Neural cell (in vitro differentiated cells): ENCODE measurements around the gene FBXO9. TPM values are rescaled to one million over a fixed set of nuclear protein-coding genes. Genes with fewer than 3 reads are reported as not detected.

Experiments used
- H2AFZ ChIP-seq: fragments of 200-600, 300-800 bp; sonication (generic), shearing (Covaris generic); 2 replicates; pipeline ENCODE4 v1.6.0; 2014; ENCODE audit warnings: low read depth, mild to moderate bottlenecking, antibody characterized with exemption, low read length, moderate library complexity
- H3F3A ChIP-seq: fragments of 200-600 bp; shearing (Covaris generic); 2 replicates; pipeline ENCODE4 v1.6.1; 2016; ENCODE audit warnings: mild to moderate bottlenecking, moderate library complexity, mixed read lengths, antibody characterized with exemption, low read length; ENCODE audit not compliant: insufficient read depth, poor library complexity, severe bottlenecking
- H3K27ac ChIP-seq: fragments of 200-600, 300-800 bp; sonication (generic), shearing (Covaris generic); 2 replicates; pipeline ENCODE4 v1.5.1; 2014; ENCODE audit warnings: mild to moderate bottlenecking, low read length, moderate library complexity
- H3K27me3 ChIP-seq: fragments of 300-800, 200-600 bp; sonication (generic), shearing (Covaris generic); 2 replicates; pipeline ENCODE4 v1.6.0; 2014; ENCODE audit warnings: mild to moderate bottlenecking, low read depth, low read length, moderate library complexity; ENCODE audit not compliant: insufficient read depth
- H3K36me3 ChIP-seq: fragments of 300-800, 200-600 bp; sonication (generic), shearing (Covaris generic); 2 replicates; pipeline ENCODE4 v1.5.1; 2014; ENCODE audit warnings: mild to moderate bottlenecking, antibody characterized with exemption, low read length, moderate library complexity; ENCODE audit not compliant: insufficient read depth
- H3K4me2 ChIP-seq: fragments of 300-800, 200-600 bp; sonication (generic), shearing (Covaris generic); 2 replicates; pipeline ENCODE4 v1.6.0; 2014; ENCODE audit warnings: mild to moderate bottlenecking, low read length
- H3K4me3 ChIP-seq: fragments of 300-800, 200-600 bp; sonication (generic), shearing (Covaris generic); 2 replicates; pipeline ENCODE4 v1.5.1; 2014; ENCODE audit warnings: mild to moderate bottlenecking, low read length, moderate library complexity
- H3K79me2 ChIP-seq: fragments of 200-600 bp; shearing (Covaris generic); replicated peaks from 2 replicates; pipeline ENCODE4 v1.6.0; 2014; ENCODE audit warnings: mild to moderate bottlenecking, low read length, moderate library complexity; ENCODE audit not compliant: insufficient read depth
- H3K9ac ChIP-seq: fragments of 300-800, 200-600 bp; sonication (generic), shearing (Covaris generic); 2 replicates; pipeline ENCODE4 v1.6.1; 2016; ENCODE audit warnings: mild to moderate bottlenecking, low read length, mixed read lengths
- H3K9me2 ChIP-seq: fragments of 200-600 bp; shearing (Covaris generic); 2 replicates; pipeline ENCODE4 v1.6.1; 2016; ENCODE audit warnings: mild to moderate bottlenecking, low read length, mixed read lengths; ENCODE audit not compliant: insufficient read depth
- H3K9me3 ChIP-seq: fragments of 200-600, 300-800 bp; sonication (generic), shearing (Covaris generic); 2 replicates; pipeline ENCODE4 v1.6.1; 2016; ENCODE audit warnings: mild to moderate bottlenecking, mixed run types, low read length, moderate library complexity, mixed read lengths
- H4K20me1 ChIP-seq: fragments of 200-600 bp; shearing (Covaris generic); 2 replicates; pipeline ENCODE4 v1.6.1; 2016; ENCODE audit warnings: mild to moderate bottlenecking, mixed run types; ENCODE audit not compliant: insufficient read depth
- EP300 ChIP-seq: fragments of 450-650 bp; conservative IDR thresholded peaks from 2 replicates; pipeline ENCODE4 v1.6.1; 2014; ENCODE audit warnings: antibody characterized with exemption, mild to moderate bottlenecking, moderate library complexity; ENCODE audit not compliant: poor library complexity, severe bottlenecking
- EZH2 ChIP-seq: fragments of 200-600, 300-800 bp; shearing (Covaris generic), sonication (generic); IDR thresholded peaks from 2 replicates; pipeline ENCODE4 v1.6.1; 2014; ENCODE audit warnings: antibody characterized with exemption, low read length, borderline replicate concordance, mild to moderate bottlenecking; ENCODE audit not compliant: insufficient read depth, poor library complexity, severe bottlenecking
- MXI1 ChIP-seq: fragments of 450-650 bp; conservative IDR thresholded peaks from 2 replicates; pipeline ENCODE4 v1.6.1; 2014; ENCODE audit warnings: antibody characterized with exemption, mild to moderate bottlenecking; ENCODE audit not compliant: poor library complexity, severe bottlenecking
- POLR2AphosphoS5 ChIP-seq: IDR thresholded peaks from 2 replicates; pipeline ENCODE4 v1.6.1; 2012
- RAD21 ChIP-seq: fragments of 450-650 bp; conservative IDR thresholded peaks from 2 replicates; pipeline ENCODE4 v1.6.1; 2014; ENCODE audit warnings: antibody characterized with exemption, mild to moderate bottlenecking, moderate library complexity
- SMC3 ChIP-seq: fragments of 450-650 bp; conservative IDR thresholded peaks from 2 replicates; pipeline ENCODE4 v1.6.1; 2014; ENCODE audit warnings: antibody characterized with exemption, mild to moderate bottlenecking, moderate library complexity; ENCODE audit not compliant: poor library complexity
- TAF1 ChIP-seq: IDR thresholded peaks from 2 replicates; pipeline ENCODE4 v1.6.1; 2012; ENCODE audit warnings: low read depth
- polyA plus RNA-seq: library from polyadenylated mRNA; depleted of rRNA; stranded (reverse); fragments of >200 nt; gene quantifications from 2 replicates; pipeline ENCODE4 v1.2.3, GENCODE V29; 2014
- TF ChIP-seq, protein P1 (sequence below): fragments of 450-650 bp; IDR thresholded peaks from 2 replicates; pipeline ENCODE4 v1.5.1; 2014; ENCODE audit warnings: antibody characterized with exemption, mild to moderate bottlenecking, moderate library complexity; ENCODE audit not compliant: poor library complexity, severe bottlenecking
- TF ChIP-seq, protein P2 (sequence below): IDR thresholded peaks from 2 replicates; pipeline ENCODE4 v1.6.1; 2012; ENCODE audit warnings: borderline replicate concordance

FBXO9 gene
- polyA plus RNA-seq, 1 donor from 2014 or later, result 92.2 TPM

DNA sequence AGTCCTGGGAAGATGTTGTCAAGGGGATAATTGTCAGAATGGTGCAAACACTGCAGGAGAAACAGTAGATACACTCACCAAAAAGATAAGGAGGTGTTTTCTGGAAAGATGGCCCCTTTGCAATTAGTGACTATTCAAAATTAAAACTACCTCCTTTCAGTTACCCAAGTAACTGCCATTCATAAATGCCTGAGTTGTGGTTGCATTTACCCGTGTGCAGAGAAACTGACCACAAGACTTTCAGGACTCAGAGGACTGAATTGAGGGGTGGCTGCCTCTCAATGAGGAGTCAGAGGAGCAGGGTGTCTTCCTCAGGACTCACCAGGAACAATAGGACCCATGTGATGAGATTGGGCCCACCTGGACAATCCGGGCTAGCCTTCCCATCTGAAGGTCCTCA, 44.4 kb downstream of the FBXO9 start:
- Histone ChIP-seq H2AFZ (no peak overlapping the region), H3F3A (no peaks in the 10 kb centered on the region), H3K4me3 (no peak overlapping the region), H3K4me2 (no peak overlapping the region), H3K79me2 (no peaks in the 10 kb centered on the region), H3K9me3 (no peaks in the 10 kb centered on the region), H3K36me3 (no peaks in the 10 kb centered on the region), H3K9ac (no peak overlapping the region), H3K9me2 (no peaks in the 10 kb centered on the region), H3K27me3 (no peaks in the 10 kb centered on the region), H3K27ac (no peak overlapping the region), H4K20me1 (no peaks in the 10 kb centered on the region)
- TF ChIP-seq, protein P1, sequence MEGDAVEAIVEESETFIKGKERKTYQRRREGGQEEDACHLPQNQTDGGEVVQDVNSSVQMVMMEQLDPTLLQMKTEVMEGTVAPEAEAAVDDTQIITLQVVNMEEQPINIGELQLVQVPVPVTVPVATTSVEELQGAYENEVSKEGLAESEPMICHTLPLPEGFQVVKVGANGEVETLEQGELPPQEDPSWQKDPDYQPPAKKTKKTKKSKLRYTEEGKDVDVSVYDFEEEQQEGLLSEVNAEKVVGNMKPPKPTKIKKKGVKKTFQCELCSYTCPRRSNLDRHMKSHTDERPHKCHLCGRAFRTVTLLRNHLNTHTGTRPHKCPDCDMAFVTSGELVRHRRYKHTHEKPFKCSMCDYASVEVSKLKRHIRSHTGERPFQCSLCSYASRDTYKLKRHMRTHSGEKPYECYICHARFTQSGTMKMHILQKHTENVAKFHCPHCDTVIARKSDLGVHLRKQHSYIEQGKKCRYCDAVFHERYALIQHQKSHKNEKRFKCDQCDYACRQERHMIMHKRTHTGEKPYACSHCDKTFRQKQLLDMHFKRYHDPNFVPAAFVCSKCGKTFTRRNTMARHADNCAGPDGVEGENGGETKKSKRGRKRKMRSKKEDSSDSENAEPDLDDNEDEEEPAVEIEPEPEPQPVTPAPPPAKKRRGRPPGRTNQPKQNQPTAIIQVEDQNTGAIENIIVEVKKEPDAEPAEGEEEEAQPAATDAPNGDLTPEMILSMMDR, result no peak
- TF ChIP-seq MXI1 (no peak), POLR2AphosphoS5 (no peak), RAD21 (no peak), EZH2 (no peak), SMC3 (no peak), TAF1 (no peak)
- TF ChIP-seq, protein P2, sequence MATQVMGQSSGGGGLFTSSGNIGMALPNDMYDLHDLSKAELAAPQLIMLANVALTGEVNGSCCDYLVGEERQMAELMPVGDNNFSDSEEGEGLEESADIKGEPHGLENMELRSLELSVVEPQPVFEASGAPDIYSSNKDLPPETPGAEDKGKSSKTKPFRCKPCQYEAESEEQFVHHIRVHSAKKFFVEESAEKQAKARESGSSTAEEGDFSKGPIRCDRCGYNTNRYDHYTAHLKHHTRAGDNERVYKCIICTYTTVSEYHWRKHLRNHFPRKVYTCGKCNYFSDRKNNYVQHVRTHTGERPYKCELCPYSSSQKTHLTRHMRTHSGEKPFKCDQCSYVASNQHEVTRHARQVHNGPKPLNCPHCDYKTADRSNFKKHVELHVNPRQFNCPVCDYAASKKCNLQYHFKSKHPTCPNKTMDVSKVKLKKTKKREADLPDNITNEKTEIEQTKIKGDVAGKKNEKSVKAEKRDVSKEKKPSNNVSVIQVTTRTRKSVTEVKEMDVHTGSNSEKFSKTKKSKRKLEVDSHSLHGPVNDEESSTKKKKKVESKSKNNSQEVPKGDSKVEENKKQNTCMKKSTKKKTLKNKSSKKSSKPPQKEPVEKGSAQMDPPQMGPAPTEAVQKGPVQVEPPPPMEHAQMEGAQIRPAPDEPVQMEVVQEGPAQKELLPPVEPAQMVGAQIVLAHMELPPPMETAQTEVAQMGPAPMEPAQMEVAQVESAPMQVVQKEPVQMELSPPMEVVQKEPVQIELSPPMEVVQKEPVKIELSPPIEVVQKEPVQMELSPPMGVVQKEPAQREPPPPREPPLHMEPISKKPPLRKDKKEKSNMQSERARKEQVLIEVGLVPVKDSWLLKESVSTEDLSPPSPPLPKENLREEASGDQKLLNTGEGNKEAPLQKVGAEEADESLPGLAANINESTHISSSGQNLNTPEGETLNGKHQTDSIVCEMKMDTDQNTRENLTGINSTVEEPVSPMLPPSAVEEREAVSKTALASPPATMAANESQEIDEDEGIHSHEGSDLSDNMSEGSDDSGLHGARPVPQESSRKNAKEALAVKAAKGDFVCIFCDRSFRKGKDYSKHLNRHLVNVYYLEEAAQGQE, result no peak

DNA sequence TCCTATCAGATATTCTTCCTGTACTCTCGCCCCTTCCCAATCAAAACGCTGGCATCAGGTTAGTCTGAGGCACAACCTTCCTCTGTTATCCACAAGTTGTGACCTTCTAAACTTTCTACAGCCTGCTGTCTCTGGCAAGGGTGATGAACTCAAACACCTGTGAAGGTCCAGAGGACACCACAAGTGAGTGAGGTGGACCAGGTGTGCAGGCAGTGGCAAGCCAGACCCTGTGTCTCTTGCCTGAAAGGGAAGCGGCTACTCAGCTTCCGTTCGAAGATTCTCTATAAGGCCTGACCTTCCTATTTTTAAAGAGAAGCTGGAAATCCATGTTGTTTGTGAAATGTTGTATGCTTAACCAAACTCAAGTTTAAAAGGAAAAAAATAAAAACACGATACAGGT, 46.7 kb downstream of the FBXO9 start:
- Histone ChIP-seq H3F3A (no peaks in the 10 kb centered on the region), H2AFZ (no peak overlapping the region), H3K9ac (no peak overlapping the region), H3K79me2 (no peaks in the 10 kb centered on the region), H3K36me3 (no peaks in the 10 kb centered on the region), H3K4me2 (no peak overlapping the region), H3K27ac (no peak overlapping the region), H4K20me1 (no peaks in the 10 kb centered on the region), H3K27me3 (no peaks in the 10 kb centered on the region), H3K9me2 (no peaks in the 10 kb centered on the region), H3K4me3 (no peak overlapping the region), H3K9me3 (no peaks in the 10 kb centered on the region)
- TF ChIP-seq RAD21 (no peak), EZH2 (no peak), MXI1 (no peak), TAF1 (no peak), EP300 (no peak), SMC3 (no peak), POLR2AphosphoS5 (no peak)
- TF ChIP-seq, protein P1, result no peak
- TF ChIP-seq, protein P2, result no peak
